COLO829 (cell line): ENCODE data around the gene LMO1.

Experiments
- DNase-seq: peaks from one replicate; pipeline ENCODE4 v3.0.0; 2012; ENCODE audit warnings: low spot score

The LMO1 gene

GRCh38 chr11:8288166-8288772, 24.6 kb upstream of the LMO1 start:
- no peak for DNase-seq

- no peak for DNase-seq
Observed at GRCh38 chr11:8287703-8288102, 24.0 kb upstream of the LMO1 start.

- no peak for DNase-seq
Observed at GRCh38 chr11:8287297-8287696, 23.6 kb upstream of the LMO1 start.

GRCh38 chr11:8286886-8287285, 23.2 kb upstream of the LMO1 start:
- DNase-seq, result no peak

GRCh38 chr11:8285796-8286195, 22.1 kb upstream of the LMO1 start:
- DNase-seq, result no peak

- no peak for DNase-seq
Observed at GRCh38 chr11:8285228-8285627, 21.6 kb upstream of the LMO1 start.

GRCh38 chr11:8283465-8284230, 20.0 kb upstream of the LMO1 start:
- no peak for DNase-seq

- no peak for DNase-seq
Observed at GRCh38 chr11:8283100-8283464, 19.4 kb upstream of the LMO1 start.

- DNase-seq, result no peak
Observed at GRCh38 chr11:8282631-8283030, 19.0 kb upstream of the LMO1 start.

GRCh38 chr11:8281266-8281665, 17.6 kb upstream of the LMO1 start:
- DNase-seq, result no peak

GRCh38 chr11:8277691-8278090, 14.0 kb upstream of the LMO1 start:
- DNase-seq, result no peak

GRCh38 chr11:8276528-8276927, 12.8 kb upstream of the LMO1 start:
- DNase-seq, result no peak

GRCh38 chr11:8273287-8273686, 9.6 kb upstream of the LMO1 start:
- peak; percentile 58 for DNase-seq

GRCh38 chr11:8271106-8271886, 7.6 kb upstream of the LMO1 start:
- DNase-seq, result no peak

GRCh38 chr11:8269636-8270035, 6.0 kb upstream of the LMO1 start:
- DNase-seq, result no peak

GRCh38 chr11:8268530-8269400, 5.1 kb upstream of the LMO1 start:
- DNase-seq, result no peak

- DNase-seq, result no peak
Observed at GRCh38 chr11:8267831-8268529, 4.3 kb upstream of the LMO1 start.

- DNase-seq, result no peak
Observed at GRCh38 chr11:8267280-8267679, 3.6 kb upstream of the LMO1 start.

- DNase-seq, result no peak
Observed at GRCh38 chr11:8266246-8267241, 2.9 kb upstream of the LMO1 start.

GRCh38 chr11:8265681-8266241, 2.1 kb upstream of the LMO1 start:
- no peak for DNase-seq
